ENCODE data around the gene ARHGEF17.
"Not testable (repeated sequence)": the region's sequence is repeated elsewhere in the genome, so short reads cannot be mapped to it uniquely, and the experiment has no call there.

ARHGEF17 gene, protein sequence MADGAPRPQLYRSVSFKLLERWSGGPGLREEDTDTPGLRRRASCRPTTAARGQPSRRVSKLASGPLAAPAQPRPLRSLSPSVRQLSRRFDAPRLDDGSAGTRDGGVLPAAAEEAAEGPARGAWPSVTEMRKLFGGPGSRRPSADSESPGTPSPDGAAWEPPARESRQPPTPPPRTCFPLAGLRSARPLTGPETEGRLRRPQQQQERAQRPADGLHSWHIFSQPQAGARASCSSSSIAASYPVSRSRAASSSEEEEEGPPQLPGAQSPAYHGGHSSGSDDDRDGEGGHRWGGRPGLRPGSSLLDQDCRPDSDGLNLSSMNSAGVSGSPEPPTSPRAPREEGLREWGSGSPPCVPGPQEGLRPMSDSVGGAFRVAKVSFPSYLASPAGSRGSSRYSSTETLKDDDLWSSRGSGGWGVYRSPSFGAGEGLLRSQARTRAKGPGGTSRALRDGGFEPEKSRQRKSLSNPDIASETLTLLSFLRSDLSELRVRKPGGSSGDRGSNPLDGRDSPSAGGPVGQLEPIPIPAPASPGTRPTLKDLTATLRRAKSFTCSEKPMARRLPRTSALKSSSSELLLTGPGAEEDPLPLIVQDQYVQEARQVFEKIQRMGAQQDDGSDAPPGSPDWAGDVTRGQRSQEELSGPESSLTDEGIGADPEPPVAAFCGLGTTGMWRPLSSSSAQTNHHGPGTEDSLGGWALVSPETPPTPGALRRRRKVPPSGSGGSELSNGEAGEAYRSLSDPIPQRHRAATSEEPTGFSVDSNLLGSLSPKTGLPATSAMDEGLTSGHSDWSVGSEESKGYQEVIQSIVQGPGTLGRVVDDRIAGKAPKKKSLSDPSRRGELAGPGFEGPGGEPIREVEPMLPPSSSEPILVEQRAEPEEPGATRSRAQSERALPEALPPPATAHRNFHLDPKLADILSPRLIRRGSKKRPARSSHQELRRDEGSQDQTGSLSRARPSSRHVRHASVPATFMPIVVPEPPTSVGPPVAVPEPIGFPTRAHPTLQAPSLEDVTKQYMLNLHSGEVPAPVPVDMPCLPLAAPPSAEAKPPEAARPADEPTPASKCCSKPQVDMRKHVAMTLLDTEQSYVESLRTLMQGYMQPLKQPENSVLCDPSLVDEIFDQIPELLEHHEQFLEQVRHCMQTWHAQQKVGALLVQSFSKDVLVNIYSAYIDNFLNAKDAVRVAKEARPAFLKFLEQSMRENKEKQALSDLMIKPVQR (N-terminal part only)

DNA sequence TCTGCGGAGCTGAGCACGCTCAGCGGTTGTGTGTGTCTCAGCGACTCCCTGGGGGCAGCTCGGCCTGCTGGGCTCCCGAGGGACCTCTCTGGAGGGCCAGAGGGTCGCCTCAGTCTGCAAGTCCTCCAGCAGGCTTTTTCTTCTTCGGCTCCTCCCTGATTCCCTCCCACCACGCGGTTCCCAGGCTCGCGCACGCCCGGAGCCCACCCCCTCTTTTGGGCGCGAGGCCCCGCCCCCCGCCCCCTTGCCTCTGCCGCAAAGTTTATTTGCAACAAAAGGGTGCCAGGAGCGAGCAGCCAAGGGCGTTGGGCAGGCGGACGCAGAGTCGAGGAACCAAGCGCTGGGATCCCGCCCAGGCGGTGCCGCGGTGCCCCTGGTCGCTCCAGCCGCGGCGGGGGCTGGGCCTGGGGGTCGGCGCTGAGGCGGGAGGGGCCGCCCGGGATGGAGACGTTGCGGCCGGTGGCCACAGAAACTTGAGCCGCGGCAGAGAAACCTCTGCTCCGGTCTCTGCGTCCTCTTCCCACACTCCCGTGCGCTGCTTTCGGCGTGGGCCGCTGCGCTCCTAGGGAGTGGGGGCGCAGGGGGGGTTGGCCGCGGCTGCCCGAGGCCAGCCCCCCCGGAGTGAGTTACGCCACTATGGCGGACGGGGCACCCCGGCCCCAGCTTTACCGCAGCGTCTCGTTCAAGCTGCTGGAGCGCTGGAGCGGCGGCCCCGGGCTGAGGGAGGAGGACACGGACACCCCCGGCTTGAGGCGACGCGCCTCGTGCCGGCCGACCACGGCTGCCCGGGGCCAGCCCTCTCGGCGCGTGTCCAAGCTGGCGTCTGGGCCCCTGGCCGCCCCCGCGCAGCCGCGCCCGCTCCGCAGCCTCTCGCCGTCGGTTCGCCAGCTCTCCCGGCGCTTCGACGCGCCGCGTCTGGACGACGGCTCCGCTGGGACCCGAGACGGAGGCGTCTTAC, at the start of gene ARHGEF17:
Gene ARHGEF17, plus strand, starts transcription at position 274 of the 958 bp plus-strand sequence. Its CDS starts 363 bp downstream, at position 637.
- peak; percentile 67 to 74 for DNase-seq

DNA sequence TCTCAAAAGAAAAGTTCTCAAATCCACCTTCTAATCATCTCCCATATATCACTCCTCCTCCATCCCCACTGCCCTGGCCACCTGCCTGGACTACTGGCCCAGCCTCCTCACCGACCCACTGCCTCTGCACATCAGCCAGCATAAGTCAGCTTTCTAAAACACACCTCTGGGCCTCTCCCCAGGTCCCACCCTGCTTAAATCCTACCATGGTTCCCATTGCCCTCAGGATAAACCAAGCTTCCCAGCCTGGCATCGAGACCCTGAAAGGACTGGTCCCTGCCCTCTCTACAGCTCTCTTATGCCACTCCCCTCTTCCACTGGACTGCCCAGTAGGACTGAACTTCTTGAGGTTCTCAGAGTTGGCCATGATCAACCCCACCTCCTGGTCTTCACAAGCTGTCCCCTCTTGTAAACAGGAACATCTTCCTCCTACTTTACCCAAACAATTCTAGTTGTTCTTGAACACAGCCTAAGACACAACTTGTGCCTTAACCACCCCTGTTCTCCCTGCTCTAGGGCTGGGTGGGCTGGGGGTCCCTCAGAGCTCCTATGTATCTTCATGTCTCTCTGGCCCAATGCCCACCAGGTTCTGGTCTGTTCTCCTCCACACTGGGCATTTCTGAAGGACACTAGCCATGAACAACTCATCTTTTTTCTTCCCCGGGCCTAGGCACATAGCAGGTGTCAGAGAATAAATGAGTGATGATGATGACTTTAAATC, 48.5 kb upstream of the ARHGEF17 start:
- no peak for DNase-seq

DNA sequence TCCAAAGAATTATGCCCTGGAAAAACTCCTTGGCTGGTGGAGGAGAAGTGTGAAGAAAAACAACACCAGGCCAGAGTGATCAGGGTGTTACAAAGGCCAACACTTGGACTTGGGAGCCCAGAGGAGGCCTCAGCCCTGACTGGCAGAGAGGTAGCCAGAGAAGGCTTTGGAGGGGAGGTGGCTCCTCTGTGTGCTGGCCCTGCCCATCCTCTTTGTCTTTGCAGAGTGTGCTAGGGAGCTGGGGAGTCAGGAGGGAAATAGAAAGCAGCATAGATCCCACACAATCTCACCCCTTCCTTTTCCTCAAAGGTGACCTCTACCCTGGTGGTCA, 48.0 kb upstream of the ARHGEF17 start:
- no peak for DNase-seq

DNA sequence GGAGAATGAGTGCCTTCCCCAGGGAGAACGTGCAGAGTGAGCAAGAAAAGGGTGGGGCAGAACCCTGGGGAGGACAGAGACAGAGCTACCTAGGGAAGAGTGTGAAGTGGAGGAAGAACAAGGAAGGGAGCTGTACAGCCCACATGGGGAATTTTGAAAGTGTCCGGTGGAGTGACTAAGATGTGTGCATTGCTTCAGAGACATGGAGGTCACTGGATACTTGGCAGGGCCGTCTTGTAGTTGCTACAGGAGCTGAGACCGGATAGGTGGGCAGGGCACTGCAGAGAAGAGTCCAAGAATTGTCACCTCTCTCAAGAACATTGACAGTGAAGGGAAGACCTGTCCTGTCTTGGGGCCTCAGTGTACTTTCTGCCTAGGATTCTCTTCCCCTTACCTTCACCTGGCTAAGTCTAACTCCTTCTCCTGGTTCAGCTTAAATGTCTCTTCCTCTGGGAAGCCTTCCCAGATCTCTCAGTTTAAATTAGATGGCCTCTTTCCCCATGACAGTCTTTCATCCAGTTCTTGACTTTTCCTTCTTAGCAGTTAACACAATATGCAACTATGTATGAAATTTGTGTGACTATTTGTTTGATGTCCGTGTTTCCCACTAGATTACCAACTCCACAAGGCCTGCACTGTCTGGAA, 45.1 kb upstream of the ARHGEF17 start:
- DNase-seq = no peak

DNA sequence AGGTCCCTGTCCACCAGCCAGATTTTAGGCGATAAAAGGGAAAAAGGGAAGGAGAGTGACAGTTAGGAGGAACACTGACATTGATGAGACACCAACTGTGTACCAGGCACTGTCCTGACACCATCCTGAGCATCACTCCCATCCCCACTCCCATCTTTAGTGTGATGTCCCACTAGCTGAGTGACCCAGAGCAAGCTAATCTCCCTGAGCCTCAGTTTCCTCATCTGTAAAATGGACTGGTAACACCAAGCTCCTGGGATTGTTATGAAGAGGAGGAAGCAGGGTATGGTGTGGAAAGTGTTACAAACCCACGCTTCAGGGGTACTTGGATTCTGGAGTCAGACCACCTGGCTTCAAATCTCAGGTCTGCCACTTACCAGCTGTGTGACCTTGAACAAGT, 44.4 kb upstream of the ARHGEF17 start:
- DNase-seq = no peak

DNA sequence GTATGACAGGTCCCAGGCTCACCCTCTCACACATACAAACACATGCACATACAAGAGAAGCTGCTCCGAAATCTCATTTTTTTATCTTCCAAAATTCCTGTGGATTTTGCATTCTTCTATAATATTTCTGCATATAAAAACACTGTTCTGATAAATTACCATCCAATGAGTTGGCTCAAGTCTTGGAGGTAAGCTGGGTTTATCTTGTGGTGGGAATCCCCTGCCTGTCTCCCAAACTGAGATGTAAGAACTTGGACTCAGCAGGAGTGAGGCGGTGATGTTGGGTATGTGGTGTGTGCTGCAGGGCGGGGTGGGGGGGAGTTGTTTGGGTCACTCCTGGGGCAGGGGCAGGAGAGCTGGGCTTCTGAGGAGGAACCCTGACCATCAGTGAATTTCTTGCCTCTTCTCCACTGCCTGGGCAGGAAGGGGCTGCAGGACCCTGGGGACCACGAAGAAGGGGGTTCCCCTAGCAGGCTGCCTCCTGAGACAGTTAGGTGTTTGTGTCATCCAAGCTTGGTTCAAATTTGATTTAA, 42.7 kb upstream of the ARHGEF17 start:
- no peak for DNase-seq

DNA sequence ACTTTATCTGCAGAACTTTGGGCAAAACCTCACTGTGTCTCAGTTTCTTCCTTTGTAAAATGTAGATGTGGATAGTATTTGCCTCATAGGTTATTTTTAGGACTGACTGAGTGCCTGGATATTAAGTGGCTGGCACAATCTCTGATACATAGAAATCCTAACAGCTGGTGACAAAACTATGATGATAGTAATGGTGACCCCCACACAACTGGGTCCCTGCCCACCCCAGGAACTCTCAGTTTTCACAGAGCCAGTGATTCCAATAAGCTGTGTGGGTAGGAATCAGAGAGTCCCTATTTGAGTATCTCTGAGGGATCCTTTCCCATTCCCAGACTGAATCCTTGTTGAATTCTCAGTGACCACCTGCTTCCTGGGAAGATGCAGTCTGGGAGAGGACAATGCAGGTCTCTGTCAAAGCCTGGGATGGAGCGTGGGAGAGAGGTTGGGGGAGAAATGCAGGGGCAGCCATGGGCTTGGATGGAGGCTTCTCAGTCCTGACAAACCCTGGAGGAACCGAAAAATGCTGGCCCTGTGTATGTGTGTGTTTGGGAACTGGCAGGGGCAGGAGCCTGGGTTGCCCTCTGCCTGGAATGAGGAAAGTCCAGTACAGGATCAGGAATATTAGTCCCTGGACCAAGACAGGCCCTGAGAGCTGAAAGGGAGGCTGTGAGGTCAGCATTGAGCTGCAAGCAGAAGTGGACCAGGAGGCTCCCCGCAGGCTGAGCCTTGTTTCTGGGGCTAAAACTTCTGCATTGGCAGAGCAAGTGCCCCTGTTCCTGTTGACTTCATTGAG, 42.0 kb upstream of the ARHGEF17 start:
- DNase-seq = no peak

DNA sequence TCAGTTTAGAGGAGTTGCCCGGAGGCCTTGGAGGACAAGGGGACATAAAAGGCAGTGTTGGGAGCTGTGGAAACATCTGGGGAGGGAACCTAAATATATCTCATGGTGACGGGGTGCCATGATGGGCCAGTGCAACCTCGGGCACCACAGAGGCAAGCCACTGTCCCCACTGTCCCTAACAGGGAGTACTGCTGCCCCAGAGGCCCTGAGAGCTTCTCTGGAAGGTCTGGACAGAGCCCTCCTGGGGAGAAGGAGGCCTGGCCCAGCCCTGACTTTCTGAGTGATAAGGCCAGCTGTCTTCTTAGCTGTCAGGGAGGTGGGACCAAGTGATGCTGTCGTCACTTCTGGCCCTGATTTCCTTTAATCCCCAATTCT, 41.4 kb upstream of the ARHGEF17 start:
- no peak for DNase-seq

DNA sequence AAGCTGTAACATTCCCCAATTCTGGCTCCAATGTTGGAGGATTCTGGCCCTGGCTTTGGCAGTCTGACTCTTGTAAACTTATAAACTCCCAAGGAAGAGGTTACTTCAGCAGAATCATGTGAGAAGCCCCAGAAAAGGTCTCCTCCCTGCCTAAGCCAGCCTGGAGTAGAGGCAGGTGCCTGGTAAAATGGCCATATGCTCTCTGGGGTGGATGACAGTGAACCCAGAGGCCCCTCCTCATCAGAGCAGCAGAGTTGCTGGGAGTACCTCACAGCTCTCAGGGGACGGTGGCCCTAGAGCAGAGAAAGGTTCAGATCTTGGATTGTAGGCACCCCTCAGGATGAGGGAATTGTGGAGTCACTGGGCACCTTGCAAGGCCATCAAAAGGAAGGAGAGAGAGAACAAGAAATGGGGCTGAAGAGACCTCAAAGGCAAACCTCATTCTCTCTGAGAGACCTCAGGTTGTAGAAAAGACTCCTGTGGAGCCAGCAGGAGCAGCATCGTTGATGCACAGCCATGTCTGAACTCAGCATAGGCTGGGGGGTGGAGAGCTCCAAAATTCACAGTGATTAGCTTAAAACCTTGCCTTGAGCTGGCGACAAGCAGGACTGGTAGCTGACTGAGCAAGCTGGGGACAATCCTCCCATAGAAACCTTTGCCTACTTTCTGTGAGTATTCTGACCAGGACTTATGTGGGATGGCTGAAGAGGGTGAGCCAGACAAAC, 40.8 kb upstream of the ARHGEF17 start:
- DNase-seq = no peak

DNA sequence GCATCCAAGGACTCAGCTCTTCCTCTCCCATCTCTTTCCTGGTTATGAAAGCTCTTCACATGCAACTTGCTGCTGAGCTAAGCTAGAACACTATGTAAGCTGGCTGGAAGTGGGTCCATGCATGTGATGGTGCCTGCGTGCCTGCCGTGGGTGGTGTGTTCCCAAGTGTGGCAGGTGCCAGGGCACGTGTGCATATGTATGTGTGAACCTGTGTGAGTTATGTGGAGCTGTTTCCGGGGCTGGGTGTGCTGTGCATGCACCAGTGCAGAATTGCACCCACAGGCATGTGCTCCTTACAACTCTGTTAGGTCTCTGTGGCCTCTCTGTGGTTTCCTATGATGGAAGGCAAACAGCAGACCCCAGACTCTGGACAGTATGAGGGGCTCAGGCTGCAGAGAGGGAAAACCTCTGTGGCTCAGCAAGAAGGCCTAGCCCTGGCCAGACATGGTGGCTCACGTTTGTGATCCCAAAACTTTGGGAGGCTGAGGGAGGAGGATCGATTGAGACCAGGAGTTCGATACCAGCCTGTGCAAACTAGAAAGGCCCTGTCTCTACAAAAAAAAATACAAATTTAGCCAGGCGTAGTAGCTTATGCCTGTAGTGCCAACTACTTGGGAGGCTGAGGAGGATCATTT, 40.1 kb upstream of the ARHGEF17 start:
- DNase-seq = no peak

DNA sequence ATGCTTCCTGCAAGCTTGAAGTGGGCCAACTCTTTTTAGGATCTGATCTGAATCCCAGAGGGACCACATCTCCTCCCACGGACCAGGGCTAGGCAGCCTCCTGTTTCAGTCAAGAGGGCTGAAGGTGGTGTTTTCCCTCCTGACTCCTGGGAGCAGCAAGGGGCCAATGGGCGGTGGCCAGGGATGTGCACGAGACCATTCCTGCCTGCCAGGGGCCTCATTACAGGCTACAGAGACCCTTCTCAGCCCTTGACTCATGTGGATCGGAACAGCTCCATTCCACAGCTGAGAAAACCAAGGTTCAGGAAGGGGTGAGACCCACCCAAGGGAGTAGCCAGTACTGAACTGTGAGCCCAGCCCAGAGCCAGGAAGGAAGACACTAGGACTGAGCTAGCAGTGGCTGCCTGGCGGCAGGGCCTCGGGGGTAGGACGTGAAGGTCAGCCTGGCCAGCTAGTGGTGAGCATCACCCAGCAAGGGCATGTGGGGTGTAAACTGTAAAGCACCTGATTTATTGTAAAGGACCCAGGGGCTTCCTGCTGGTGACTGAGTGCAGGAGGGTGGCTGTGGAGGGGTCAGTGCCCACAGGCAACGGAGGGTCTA, 39.3 kb upstream of the ARHGEF17 start:
- no peak for DNase-seq

DNA sequence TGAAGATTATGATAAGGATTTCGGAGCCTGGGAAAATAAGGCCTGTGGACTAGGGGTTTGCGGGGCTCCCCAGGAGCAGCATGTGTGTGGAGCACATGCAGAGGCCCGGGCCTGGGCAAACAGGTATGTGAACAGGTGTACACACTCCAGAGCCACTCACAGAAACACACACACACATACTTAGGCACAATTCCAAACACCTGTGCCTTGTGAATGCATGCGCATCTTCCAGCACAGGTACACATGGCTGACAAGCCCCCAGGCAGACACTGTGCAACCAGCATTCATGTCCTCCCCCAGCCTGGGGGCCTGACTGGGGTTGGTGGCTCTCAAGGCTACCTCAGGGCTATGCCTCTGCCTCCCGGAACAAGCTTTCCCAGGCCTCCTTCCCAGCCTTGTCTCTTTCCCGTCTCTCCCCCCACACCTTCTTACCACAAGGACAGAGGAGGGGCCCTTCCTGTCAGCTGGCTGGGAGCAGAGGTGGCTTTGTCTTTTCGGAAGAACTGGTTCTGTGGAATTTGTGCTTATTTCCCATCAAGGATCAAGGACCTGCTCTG, 38.5 kb upstream of the ARHGEF17 start:
- DNase-seq = no peak

DNA sequence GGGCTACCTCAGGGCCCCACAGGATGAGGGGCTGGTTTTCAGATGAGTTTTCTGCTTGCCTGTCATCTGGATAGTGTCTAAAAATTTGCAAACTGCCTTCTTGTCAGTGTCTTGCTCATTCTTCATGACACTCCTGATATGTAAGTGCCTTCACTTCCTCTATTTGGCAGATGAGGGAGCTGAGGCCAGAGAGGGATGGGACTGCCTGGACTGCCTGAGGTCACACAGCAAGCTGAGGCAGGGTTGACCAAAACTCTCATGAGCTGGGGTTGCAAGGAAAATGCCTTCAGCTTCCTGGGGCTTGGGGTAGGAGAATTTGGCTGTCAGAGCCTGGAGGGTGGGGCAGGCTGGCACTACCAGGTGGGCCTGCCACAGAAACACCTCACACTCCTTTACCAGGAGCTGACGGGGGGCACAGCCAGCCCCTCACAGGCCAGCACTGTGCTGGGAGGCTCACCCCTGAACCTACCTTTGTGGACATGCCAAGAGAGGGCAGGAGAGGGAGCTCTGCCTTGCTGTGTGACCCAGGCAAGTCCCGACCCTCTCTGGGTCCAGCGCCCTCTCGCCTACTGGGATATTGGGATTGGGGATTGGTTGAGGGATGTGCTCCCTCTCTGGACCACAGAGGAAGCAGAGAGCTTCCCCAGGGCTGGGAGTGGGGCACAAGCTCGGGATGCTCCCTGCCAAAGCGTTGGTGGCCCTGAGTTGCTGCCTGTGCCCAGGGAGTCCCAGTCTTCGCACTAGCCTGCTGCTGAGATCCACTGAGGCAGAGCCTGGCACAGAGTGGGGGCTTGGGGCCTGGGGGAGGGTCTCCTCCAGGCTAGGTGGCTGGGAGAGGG, 37.8 kb upstream of the ARHGEF17 start:
- no peak for DNase-seq

DNA sequence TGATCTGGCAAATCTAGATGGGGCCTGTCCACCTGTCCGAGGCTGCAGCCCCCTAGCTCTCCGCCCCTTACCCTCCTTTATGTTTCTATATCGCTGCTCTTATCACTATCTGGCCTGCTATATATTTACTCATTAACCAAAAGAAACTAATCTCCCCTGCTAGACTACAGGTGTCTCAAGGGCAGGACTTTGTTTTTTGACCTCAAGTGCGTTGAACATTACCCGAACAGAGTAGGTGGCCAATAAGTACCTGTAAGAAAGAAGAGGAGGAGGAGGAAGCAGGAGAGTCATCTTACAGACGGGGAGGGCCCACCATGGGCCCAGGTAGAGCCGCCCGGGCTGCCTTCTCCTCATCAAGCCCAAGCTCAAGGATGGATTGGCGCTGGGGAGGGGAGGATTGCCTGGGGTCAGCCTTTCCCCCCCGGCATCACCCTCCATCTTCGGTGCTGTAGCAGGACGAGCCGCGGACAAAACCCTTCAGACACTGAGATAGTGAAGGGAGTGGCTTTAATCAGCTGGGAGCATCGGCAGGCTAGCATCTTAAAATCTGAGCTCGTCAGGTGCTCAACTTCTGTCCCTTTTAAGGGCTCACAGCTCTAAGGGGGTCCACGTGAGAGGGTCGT, 37.1 kb upstream of the ARHGEF17 start:
- no peak for DNase-seq

DNA sequence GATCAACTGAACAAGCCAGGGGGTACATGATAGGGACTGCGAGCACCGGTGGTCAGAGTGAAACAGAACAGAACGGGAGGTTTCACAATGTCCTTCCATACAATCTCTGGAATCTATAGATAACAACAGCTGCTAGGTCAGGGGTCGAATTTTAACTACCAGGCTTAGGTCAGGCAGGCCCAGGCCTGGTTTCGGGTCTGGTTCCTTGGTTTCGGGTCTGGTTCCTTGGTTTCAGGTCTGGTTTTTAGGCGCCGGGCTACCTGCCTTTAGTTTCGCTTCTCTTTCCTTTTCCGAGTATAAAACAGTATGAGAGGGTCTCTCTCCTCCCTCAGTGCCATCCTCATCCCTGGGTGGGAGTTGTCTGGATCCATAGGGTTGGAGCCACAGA, 36.6 kb upstream of the ARHGEF17 start:
- DNase-seq = not testable (repeated sequence)

DNA sequence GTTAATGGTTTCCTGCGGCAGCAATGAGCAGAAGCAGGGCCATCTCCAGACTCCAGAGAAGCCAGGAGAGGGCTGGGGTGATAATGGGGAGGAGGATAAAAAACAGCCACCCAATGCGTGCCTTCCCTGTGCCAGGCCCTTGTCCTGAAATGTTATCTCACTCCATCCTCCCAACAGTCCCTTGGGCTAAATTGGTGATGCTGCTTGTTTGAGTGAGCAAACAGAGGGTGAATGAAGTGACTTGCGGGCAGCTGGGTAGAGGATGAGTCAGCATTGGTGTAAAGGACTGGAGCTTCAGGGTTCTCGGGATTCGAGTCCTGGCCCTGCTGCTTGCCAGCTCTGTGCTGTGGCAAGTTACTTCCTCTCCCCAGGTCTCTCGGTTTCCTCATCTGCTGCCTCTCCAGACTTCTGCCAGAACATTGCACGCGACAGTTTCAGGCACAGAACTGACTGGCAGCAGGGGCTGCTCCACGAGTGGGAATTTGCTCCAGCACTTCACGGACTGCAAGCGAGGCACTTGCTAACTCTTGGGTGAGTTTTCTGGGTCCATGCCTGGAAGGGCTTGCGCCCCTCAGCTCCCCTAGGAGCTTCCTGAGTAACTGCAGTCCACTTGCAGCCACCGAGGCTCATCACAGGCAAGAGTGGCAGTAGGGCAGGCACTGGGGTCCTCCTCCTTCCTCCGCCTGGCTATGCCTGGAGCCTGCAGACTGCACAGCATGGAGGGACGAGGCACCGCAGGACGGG, 36.0 kb upstream of the ARHGEF17 start, which contains the start of gene P2RY6:
Gene P2RY6, plus strand, starts transcription at position 403 of the 744 bp plus-strand sequence. CDS start 24,181 bp downstream, outside the sequence.
- no peak for DNase-seq
